Activated CD4-positive, alpha-beta T cell treated with anti-CD3 and anti-CD28 coated beads, Interleukin-2, amount 50 U/mL, for 4 hours (primary cell): ENCODE results near the gene SLC30A1.
"Not testable (repeated sequence)": the region's sequence is repeated elsewhere in the genome, so short reads cannot be mapped to it uniquely, and the experiment has no call there.

Experiments used
- DNase-seq, 2 experiments: peaks; one replicate each; pipeline ENCODE4 v3.0.0-alpha.2; 2020

The SLC30A1 gene

DNA sequence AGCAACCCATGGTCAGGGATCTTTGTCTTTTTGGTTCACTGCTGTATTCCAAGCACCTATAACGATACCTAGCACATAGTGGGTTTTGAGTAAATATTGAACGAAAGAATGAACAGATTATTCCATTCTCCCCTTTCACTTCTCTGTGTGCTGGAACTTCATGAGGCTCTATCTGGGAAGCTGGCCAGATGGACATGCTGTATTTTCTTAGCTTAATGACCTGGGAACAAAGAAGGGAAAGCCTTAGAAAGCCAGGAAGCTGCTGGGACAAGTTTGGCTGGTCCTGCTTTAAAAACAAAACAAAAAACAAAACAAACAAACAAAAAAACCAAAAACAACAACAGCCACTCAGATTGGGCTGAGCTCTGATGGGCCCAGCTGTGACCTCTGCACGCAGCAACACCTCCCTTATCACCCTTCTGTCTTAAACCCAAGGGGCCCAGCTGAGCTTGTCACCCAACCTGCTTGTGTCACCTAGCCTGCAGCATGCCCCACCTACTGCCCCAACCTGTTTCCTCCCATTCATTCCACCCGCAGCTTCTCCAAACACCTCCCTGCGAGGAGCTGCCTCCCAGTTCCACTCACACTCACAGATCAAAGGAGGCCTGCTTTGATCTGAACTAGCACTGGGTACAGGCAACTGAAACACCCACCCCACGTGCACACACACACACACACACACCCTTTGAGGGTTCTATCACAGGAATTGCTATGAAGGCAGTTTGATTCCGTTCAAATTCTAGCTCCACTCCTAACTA is 37.1 kb downstream of the SLC30A1 start:
- DNase-seq = no peak

DNA sequence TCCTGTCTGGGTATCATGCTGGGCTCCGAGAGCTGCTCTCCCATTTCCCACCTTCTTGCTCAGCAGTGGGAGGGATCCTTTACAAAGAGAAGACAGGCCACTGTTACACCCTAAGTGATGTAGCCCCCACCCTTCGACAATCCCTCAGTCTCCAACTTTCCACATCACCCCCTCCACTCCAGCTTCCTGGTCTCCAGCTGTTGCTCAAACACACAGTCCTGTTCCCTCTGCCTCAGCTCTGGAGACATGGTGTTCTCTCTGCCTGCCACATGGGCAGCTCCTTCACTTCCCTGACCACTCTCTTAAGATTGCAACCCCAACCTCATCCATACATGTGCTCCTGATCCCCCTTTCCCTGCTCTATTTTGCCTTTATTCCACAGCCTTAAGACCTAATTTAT is 37.7 kb downstream of the SLC30A1 start:
- no peak for DNase-seq

DNA sequence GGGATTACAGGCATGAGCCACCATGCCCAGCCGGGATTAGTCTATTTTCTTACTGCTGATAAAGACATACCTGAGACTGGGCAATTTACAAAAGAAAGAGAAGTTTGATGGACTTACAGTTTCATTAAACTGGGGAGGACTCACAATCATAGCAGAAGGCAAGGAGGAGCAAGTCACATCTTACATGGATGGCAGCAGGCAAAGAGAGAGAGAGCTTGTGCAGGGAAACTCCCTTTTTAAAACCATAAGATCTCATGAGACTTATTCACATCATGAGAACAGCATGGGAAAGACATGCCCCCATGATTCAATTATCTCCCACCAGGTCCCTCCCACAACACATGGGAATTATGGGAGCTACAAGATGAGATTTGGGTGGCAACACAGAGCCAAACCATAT is 38.1 kb downstream of the SLC30A1 start:
- not testable (repeated sequence) for DNase-seq

DNA sequence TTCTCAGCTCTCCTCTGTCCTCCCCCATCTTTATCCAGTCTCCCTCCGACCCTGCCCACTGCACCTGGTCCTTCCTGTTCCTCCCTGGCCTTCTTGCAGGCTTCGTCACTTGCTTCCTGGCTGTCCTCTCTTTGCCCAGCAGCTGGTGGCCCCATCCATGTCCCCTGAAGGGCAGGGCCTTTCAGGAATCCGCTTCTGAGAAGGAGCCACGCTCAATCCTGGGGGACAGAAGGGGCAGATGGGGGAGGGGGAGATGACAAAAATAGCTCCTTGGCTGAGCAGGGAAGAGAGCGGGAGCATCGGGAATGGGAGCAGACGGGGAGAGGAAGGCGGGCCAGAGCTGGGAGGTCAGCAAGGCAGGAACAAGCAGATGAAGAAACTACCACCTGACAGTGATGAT is 40.7 kb downstream of the SLC30A1 start:
- no peak for DNase-seq

DNA sequence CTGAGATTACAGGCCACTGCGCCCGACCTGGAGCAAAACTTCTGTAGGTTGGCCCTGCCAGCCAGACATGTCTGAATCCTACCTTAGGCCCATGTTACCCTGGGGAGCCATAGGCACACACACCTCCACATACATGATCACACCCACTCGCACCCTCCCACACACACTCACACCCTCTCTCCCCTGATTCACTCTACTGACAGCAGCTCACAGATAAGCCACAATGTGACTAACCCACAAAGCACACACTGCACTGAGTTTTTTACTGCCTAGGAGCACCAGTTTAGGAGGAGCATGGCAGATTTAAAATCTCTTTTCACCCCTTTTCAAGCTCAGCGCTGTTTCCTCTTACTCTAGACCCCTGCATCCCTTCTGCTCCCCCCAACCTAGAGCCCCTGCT is 41.7 kb downstream of the SLC30A1 start:
- DNase-seq = no peak

DNA sequence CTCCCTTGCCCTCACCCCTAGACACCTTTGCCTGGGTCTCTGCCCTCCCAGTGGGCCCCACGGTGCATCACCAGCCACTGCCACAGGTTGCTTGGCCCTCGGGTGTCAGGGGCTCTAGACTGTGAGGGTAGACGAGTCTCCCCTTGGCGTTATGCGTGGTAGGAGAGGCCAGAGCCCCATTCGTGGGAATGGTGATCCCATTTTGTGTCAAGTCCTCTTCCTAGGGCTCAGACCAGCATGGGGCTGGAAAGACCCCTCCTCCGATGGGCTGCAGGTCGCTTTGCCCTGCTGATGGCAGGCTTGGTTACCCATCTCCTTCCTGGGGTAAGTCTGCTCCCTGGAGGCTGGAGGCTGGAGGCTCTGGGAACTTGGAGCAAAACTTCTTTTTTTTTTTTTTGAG is 42.4 kb downstream of the SLC30A1 start:
- DNase-seq = no peak

DNA sequence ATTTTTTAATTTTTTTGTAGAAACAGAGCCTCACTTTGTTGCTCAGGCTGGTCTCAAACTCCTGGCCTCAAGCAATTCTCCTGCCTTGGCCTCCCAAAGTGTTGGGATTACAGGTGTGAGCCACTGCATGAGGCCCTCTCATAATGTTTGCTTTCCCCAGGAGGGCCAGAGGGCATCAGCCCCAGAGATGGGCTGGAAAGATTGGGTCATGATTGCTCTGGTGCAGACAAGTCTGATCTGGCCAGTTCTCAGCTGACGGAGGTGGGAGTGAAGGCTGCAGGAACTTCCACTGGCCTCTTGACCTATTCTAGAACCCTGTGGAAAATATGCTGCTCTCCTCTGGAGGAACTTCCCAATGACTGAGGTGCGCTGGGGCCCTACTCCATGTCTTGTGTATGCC is 43.6 kb downstream of the SLC30A1 start:
- DNase-seq = no peak

DNA sequence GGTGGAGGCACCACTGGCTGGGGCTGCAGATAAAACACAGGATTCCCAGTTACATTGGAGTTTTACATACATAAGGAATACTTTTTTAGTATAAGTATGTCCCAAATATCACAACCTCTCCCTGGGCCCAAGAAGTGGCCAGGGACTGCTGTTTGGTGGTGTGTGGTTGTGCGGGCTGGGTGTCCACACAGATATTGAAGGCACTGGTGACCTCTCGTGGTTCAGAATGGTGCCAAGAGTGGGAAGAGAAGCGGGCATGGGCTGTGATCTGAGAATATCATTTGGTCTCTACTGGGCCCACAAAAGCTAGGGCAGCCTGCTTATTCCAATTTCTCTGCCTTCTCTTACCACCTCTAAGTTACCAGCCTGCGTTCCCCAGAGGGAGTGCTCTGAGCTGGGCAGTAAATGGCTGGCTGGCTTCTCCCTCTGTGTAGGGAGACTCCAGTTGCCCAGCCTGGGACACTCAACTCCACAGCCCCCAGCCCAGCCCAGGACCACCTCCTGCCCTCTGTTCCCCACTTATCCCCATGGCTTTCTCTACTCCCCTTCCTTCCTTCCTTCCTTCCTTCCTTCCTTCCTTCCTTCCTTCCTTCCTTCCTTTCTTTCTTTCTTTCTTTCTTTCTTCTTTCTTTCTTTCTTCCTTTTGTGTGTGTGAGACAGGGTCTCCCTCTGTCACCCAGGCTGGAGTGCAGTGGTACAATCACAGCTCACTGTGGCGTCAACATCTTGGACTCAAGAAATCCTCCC is 44.2 kb downstream of the SLC30A1 start:
- DNase-seq = no peak

DNA sequence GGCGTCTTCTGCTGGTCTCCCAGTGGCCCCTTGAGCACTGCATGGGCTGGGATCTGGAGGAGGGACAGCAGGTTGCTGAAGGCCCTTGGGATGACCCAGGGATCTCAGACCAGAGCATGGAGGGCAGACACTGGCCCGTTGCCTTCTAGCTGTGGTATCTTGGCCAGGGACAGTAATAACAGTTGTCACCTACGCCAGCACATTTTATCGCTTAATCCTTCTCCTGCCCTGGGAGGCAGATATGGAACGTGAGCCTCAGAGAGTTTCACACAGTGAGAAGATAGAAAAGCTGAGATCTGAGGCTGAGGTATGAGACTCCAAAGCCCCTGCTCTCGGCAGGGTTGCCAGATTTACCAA is 46.9 kb downstream of the SLC30A1 start:
- no peak for DNase-seq

DNA sequence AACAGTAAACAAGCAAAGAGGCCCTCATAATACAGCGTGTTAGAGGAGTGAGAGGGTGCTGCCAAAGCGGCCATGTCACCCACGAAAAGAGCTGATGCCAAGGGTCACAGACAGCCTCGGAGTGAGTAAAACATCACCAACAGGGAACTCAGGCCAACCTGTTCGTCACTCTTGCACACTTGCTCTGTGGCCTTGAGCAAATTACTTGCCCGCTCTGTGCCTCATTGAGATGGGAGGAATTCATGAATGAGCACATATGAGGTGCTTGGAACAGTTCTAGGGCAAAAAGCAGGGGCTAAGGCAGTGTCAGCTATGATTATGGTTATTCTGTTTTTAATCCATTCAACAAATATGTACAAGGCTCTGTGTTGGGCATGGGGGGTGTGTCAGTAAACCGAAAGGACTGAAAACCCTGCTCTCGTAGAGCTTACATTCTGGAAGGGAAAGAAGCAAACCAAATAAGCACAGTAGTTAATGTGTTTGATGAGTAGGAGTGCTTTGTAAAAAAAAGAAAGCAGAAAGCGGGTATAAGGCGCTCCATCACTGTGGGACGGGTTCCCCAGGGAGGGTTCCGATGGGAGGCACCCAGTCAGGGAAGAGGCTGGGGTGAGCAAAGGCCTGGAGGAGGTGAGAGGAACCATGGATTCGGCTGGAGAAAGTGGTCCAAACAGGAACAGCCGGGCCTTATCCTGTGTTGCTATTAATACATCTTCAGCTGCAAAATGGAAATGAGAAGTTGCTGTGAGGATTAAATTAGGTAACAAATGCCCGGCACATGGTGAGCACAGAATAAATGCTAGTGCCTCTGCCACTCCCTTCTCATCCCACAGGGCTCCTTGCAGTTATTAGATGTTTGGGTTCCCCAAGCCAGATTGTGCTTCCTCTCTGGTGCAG is 47.5 kb downstream of the SLC30A1 start:
- DNase-seq = no peak

DNA sequence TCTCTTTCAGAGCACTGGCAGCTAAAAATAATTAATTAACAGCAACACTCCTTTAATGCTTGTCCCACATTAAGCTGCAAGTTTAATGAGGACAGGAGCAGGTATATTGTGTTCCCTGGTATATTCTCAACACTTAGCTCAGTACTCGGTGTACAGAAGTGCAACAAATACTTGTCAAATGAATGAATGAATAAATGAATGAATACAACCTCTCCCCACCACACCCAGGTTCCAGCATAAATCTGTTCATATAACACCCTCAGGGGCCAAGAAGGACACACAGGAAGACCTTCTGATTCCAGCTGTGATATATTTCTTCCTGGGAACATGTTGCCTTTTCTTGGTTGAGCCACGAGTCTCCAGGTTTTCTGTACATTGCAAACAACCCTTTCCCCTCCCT is 48.9 kb downstream of the SLC30A1 start:
- DNase-seq = no peak

DNA sequence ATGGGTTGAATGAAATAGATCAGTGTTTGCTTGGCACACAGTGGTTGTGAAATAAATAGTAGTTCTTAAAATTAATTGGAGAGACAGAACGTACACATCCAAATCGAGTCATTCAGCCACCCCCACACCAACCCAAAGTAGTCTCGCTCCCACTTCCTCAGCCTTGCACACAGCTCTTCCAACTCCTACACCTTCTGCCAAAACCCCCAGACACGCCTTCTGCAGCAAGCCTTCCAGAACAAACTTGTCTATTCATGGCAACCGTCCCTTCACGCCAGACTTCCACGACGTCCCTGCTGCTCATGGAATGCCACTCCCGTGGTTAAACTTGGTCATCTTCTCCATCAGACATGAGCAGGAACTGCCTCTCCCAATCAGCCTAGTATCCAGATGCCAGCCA is 49.5 kb downstream of the SLC30A1 start:
- DNase-seq = no peak

DNA sequence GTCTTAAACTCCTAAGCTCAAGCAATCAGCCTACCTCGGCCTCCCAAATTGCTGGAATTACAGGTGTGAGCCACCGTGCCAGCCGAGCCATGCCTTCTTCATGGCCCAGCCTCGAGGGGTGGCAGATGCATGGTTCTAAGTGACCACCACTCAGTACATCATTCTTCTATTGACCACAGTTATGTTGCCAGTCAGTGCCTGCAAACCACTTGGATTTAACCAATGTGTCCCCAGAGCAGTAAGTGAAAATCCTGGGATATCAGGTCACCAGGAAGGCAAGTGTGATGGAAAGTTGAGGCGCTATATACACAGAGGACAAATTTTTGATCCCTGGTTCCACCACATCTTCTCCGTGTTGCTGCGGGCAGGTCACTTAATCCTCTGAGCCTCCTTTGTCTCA is 50.0 kb downstream of the SLC30A1 start:
- no peak for DNase-seq

DNA sequence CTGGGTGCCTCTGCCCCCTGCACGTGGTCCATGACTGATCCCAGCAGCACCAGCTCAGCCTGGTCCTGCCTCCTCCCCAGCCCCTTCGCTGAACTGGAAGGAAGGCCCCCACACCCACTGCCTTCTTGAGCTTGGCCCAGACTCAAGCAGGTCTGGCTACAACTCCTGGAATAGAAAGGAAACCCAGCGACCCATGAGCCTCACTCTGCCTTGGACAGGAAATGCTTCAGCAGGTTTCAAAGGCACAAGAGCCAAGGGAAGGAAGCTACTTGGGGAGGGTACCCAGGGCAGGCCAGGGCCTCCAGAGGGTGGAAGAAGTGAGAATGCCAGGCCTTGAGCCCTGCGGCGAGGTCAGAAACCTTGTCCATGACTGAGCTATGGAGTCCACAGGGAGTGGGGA is 51.1 kb downstream of the SLC30A1 start:
- DNase-seq = no peak

DNA sequence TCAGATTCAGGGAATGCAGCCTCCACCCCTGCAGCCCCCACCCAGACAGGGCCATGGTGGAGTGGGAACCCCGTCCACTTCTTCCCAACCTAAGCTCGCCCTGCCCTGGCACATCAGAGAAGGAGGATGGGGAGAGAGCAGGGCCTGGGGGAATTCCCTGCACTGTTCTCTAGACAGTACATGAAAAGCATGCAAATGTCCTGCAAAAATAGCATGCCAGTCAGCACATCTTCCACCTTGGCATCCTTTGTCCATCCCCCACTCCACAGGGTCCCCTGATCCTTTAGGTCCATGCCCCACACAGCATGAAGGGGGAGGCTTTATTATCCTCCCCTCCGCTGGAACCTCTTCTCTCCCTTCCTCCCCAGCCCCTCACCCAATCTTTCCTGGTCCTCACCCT is 52.0 kb downstream of the SLC30A1 start:
- DNase-seq = no peak

DNA sequence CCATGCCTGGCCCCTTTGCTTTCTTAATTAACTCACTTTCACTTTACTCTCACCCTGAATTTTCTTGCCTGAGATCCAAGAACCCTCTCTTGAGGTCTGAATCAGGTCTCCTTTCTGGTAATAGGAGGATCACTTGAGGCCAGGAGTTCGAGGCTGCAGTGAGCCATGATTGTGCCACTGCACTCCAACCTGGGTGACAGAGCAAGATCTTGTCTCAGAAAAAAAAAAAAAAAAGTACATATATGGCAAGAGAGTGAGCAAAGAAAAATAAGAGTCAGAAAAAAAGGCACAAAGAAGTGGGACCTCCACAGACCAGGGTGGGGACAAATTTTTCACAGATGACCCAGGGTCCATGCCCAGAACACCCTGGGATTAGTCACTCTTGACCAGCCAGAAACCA is 52.9 kb downstream of the SLC30A1 start:
- DNase-seq = no peak

DNA sequence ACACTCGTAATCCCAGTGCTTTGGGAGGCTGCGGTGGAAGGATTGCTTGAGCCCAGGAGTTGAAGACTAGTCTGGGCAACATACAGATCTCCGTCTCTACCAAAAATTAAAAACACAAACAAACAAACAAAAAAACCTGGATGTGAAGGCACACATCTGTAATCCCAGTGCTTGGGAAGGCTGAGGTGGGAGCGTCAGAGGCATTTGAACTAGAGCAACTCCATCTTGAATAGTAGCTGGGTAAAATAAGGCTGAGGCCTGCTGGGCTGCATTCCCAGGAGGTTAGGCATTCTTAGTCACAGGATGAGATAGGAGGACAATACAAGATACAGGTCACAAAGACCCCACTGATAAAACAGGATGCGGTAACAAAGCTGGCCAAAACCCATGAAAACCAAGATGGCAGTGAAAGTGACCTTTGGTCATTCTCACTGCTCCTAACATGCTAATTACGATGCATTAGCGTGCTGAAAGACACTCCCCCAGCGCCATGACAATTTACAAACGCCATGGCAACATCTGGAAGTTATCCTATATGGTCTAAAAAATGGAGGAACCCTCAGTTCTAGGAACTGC is 53.8 kb downstream of the SLC30A1 start:
- no peak for DNase-seq

DNA sequence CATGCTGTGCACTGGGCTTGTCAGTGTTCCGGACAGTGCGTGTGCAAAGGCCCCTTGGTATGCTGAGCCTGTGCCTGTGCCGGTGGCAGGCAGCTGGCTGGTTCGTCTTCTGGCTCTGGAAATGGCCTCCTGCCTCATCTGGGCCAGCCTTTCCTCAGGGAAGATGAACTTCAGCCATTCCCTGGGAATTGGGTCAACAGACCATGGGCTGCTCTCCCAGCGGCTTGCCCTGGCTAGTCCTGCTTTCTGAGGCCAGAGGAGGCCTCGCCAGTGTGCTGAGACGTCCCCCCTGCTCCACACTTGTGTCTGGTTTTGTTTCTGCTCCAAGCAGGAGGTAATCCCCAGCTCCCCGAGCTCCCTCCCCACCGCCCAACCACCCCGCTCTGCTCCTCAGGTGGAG is 54.4 kb downstream of the SLC30A1 start:
- DNase-seq = no peak

DNA sequence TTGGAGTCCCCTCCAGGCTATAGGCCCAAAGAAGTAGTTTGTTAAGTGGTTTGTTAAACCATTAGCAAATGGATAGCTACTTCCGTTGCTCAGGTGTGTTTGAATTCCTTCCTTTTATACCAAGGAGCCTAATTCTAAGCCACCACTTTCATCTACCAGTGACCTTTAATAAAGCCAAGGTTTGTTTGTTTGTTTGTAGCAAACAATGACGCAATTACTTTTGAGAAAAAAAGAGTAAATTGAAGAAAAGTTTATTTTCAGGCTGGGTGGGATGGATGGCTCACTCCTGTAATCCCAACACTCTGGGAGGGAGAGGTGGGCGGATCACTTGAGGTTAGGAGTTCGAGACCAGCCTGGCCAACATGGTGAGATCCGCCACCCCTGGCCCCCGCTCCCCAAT is 56.2 kb downstream of the SLC30A1 start:
- DNase-seq = no peak
